EL (cell line): Measurements from ENCODE around the gene NR4A3.

Experiments
- DNase-seq: peaks from one replicate; pipeline ENCODE4 v3.0.0-alpha.2; 2016

Gene NR4A3

GRCh38 chr9:99885747-99886146 lies 64.1 kb downstream of the NR4A3 start:
- no peak for DNase-seq

DNA sequence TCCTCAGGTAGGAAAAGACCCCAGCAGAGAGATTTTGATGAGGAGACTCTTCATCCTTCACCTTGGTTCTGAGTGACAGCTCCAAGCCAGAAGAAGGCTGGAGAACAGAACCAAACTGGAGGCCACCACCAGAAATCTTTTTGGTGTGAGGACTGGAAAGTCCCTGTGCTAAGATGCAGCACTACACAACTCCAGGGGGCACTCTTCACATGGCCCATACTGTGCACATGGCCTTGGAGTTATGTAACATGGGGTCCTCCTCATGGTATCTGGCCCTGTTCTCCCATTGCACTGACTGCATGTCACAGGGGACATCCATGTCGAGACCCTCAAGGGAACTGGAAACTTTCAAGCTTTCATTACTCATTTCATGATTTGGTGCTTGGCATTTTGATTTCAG lies 67.4 kb downstream of the NR4A3 start:
- no peak for DNase-seq

- no peak for DNase-seq
Measured at GRCh38 chr9:99894826-99895225, 73.1 kb downstream of the NR4A3 start.

DNA sequence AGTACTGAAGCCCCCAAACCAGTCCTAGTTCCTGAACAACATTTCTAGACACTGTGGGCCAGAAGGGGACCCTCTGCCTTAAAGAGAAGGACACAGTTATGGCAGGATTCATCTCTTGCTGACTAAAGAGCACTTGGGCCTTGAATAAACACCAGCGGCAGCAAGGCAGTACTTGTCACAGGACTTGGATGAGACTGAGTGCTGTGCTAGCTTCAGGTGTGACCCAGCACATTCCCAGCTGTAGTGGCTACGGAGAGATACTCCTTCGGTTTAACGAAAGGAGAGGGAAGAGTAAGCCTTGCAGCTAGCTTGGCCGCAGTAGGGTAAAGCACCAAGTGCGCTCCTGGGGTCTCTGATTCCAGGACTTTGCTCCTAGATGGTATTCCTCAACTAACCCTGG lies 73.8 kb downstream of the NR4A3 start:
- DNase-seq = no peak

DNA sequence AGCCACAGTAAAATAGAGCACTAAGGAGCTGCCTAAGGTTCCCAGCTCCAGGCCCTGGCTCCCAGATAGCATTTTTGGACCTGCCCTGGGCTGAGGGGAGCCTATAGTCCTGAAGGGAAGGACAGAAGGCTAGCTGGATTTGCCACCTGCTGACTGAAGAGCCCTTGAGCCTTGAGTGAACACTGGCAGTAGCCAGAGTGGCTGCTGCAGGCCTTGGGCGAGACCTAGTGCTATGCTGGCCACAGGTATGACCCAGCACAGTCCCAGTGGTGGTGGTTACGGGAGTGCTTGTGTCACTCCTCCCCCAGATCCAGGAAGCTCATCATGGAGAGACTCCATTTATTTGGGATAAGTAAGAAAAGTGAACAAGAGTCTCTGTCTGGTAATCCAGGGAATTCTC lies 74.4 kb downstream of the NR4A3 start:
- no peak for DNase-seq

GRCh38 chr9:99903393-99903792 lies 81.7 kb downstream of the NR4A3 start:
- no peak for DNase-seq

DNA sequence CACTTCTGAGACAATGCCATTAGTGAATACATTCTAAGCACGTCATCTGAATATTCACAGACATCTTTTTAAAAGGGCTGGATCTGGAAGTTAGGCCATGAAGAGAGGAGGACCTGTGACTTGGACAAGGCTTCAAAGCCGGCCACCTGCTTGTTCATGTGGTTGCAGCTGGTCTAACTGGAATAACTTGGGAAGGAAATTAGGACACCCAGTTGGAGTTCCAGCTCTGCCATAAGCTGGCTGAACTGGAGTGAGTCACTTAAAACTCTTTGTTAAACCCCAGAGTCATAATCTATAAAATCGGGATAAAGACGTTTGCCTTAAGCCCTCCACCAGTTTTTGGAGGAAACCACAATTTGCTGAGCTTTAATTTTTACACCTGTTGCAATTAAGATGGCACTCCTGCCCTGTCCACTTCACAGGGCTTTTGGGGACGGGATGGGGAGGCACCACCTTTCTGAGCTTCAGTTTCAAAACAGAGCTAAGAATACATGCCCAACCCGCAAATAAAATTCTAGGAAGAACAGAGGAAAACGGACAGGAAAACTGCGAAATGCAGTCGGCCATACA lies 84.2 kb downstream of the NR4A3 start:
- DNase-seq = peak; percentile 5

DNA sequence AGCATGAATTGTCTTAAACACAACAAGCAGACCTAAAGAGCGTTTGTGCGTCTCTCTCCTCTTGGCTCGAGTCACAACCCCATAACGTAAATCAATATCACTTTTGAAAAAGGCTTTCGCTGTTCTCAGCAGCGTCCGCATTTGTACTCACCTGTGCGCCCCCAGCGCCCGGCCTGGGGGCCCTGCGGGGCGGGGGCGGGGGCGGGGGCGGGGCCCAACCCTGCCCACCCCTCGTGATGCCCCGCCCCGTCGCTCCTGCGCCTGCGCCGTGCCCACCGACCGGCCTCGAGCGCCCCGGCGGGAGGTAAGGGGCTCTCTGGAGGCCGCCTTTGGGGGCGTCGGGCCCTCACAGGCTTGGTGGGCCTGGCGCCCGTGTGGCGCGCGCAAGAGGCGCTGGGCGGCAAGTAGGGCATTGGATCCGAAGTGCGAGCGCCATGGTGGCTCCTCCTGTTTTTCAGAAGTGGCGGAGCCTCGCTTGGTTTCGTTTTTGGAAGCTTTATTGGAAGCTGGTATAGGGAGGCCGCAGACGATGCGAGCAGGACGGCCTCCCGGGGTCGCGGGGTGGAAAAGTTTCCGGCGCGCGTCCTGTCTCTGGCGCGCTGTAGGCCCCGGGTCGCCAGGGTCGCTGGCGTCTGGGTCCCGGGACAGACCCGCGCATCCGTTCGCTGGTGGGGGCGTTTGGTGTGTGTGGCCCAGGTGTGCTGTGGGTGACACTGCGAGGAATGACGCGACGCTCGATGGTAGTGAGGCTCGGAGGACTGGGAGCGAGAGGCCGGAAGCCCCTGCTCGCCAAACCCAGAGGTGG lies 84.9 kb downstream of the NR4A3 start, which contains the start of gene STX17:
STX17 (plus strand) TSS at position 252 of the 805 bp plus-strand sequence. CDS start 8,586 bp downstream, outside the sequence.
- peak; percentile 80 for DNase-seq

DNA sequence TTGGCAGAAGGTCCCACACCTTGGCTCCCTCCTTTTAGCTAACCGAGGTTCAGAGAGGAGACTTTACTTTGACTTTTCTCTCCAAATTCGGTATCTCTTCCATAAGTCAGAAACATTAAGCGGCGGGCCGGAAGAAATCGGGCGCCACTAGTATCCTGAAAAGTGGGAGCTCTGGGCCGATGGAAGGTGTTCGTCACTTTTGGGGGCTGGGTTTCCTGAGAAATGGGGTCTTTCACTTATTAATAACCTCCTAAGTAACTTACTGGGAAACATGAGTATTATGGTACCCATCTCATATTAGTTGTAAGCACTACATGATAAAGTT lies 85.5 kb downstream of the NR4A3 start:
- no peak for DNase-seq

DNA sequence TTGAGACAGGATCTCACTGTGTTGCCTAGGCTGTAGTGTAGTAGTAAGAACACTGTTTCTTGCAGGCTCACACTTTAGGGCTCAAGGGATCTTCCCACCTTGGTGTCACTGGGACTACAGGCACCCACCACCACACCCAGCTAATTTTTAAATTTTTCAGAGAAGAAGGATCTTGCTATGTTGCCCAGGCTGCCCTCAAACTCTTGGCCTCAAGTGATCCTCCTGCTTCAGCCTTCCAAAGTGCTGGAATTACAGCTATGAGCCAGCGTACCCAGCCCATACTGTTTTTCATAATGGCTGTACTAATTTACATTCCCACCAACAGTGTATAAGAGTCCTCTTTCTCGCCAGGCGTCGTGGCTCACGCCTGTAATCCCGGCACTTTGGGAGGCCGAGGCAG lies 89.9 kb downstream of the NR4A3 start:
- no peak for DNase-seq
